Effector memory CD4-positive, alpha-beta T cell (primary cell): ENCODE measurements around the gene ETV1.

Source experiments
- DNase-seq, 3 donors: peaks; one replicate each; pipeline ENCODE4 v3.0.0-alpha.2; 2020
- H3K27ac ChIP-seq: 2 replicates; pipeline ENCODE4 v1.7.0; 2013; ENCODE audit warnings: mild to moderate bottlenecking, low read length, moderate library complexity; ENCODE audit not compliant: insufficient read depth, poor library complexity, severe bottlenecking
- H3K27me3 ChIP-seq: replicated peaks from 2 replicates; pipeline ENCODE4 v1.7.0; 2013; ENCODE audit warnings: mild to moderate bottlenecking, low read length; ENCODE audit not compliant: insufficient read depth, control insufficient read depth, poor library complexity, severe bottlenecking
- H3K36me3 ChIP-seq: 2 replicates; pipeline ENCODE4 v1.7.0; 2013; ENCODE audit warnings: mild to moderate bottlenecking, low read length, moderate library complexity; ENCODE audit not compliant: control insufficient read depth, insufficient read depth
- H3K4me1 ChIP-seq: 2 replicates; pipeline ENCODE4 v1.7.0; 2013; ENCODE audit warnings: low read length, mild to moderate bottlenecking; ENCODE audit not compliant: control insufficient read depth, insufficient read depth, poor library complexity, severe bottlenecking
- H3K4me3 ChIP-seq: 2 replicates; pipeline ENCODE4 v1.7.0; 2013; ENCODE audit warnings: low read length, low read depth, mild to moderate bottlenecking; ENCODE audit not compliant: insufficient read depth, poor library complexity, severe bottlenecking
- H3K9me3 ChIP-seq: 2 replicates; pipeline ENCODE4 v1.7.0; 2013; ENCODE audit warnings: mild to moderate bottlenecking, low read length, moderate library complexity; ENCODE audit not compliant: control insufficient read depth
- total RNA-seq, 3 donors: gene quantifications; one replicate each; lab custom pipeline; 2026; lab: John Stamatoyannopoulos, UW

Gene ETV1
- 0 to 1.3 (median 0.77) reads per million in 3 donors for total RNA-seq

DNA sequence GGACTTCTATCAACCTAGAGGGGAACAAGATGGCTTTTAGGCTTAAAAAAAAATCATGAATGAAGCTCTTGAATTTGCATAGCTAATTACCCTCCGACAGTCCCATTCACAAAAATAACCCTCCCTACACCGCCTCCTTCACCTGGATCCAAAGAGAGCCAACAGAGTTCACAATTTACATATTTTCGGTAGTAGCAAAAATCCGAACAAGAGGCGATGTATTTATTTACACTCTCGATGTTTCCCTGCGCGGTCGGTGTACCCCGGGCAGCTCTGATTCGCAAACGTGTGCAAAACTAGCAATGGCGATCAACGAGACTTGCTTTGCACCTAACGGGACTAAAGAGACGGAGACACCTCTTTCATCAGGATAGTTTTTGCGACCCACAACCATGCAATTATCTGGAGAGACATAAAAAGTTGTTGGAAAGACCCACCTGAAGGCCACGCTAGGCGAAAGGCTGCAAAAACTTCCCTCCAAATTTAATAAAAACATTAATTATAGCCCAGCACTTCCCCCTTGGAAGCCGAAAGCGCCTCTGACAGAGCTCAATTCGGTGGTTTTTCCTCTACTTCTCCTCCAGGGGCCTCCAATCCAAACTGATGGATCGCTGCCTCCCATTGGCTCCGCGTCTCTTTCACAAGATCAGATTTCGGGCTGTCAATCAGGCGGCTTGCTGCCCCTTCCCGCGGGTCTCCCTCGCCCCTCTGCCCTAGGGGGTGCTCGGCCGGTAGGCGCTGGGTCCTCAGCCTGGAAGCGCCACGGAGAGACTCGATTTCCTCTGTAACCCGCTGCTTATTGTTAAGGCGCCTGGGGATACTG, at the start of gene ETV1:
Gene ETV1 (minus strand): TSS at position 541 of the 823 bp plus-strand sequence. CDS start 614 bp downstream, outside the sequence.
- Histone ChIP-seq H3K27me3 (peaks cover 21% of the 10 kb centered on the region), H3K4me1 (peaks cover 3% of the 10 kb centered on the region), H3K27ac (peak within 1 kb of the TSS; percentile 9), H3K36me3 (no peaks in the 10 kb centered on the region), H3K4me3 (peak within 1 kb of the TSS; percentile 66), H3K9me3 (no peaks in the 10 kb centered on the region)
- DNase-seq: no peak

- no peaks in the 10 kb centered on the region for H3K36me3 ChIP-seq
- no peaks in the 10 kb centered on the region for H3K9me3 ChIP-seq
- no peak for DNase-seq
- no peak overlapping the region for H3K27ac ChIP-seq
- no peaks in the 10 kb centered on the region for H3K4me1 ChIP-seq
- no peaks in the 10 kb centered on the region for H3K27me3 ChIP-seq
- H3K4me3 ChIP-seq: no peak overlapping the region
These were observed 34.9 kb upstream of the ETV1 start for GRCh38 chr7:14024406-14024805.

DNA sequence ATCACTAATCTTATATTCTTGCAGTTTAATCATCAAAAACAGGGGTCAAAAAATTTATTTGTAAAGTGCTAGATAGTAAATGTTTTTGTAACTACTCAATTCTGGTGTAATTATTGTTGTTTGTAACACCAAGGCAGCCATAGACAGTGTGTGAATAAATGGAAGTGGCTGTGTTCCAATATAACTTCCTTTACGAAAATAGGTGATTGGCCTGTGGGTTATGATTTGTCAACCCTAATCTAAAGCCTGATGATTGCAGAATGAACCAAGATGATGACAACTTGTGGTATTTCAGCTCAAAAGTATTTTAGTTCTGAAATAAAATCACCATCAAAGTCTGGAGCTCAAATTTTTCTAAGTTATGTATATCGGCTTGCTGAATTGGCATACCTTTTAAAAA, 34.4 kb upstream of the ETV1 start:
- Histone ChIP-seq H3K4me3 (no peak overlapping the region), H3K4me1 (no peaks in the 10 kb centered on the region), H3K9me3 (no peaks in the 10 kb centered on the region), H3K36me3 (no peaks in the 10 kb centered on the region), H3K27me3 (no peaks in the 10 kb centered on the region), H3K27ac (no peak overlapping the region)
- no peak for DNase-seq

DNA sequence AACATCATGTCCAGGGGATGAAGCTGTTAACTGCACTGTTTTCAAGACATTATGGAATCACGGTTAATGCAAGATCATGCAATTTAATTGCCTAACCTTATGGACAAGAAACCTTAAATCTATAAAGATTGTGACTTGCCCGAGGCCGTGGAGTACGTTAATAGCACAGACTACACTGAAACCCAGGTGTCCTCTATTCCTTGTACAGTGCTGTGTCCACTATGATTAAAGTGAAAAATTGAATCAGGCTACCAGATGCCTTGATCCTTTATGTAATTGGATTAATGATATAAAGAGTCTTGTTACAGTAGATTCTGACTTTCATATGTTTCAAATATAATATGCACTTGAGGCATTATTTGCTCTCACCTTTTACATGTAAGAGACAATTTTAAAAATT, 33.9 kb upstream of the ETV1 start:
- no peak overlapping the region for H3K27ac ChIP-seq
- no peaks in the 10 kb centered on the region for H3K4me1 ChIP-seq
- DNase-seq: no peak
- H3K36me3 ChIP-seq: no peaks in the 10 kb centered on the region
- no peaks in the 10 kb centered on the region for H3K27me3 ChIP-seq
- H3K9me3 ChIP-seq: no peaks in the 10 kb centered on the region
- H3K4me3 ChIP-seq: no peak overlapping the region

DNA sequence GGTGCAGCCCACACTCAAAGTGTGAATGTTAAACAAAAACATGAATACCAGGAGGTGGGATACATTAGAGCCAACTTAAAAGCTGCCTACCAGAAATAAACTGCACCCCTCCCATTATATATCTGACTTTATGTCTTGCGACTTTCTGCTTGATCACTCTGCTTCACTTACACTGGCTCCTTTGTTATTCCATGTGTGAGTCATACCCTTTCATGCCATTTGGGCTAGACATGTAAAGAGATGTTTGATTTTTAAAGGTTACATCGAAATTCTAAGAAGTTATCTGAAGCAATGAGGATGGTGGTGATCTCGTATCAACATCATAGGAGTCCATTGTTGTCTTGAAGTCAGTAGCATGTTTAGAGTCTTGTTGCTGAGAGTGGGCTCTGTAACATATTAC, 31.6 kb upstream of the ETV1 start:
- Histone ChIP-seq H3K9me3 (no peaks in the 10 kb centered on the region), H3K36me3 (no peaks in the 10 kb centered on the region), H3K4me1 (no peaks in the 10 kb centered on the region), H3K4me3 (no peak overlapping the region), H3K27me3 (no peaks in the 10 kb centered on the region), H3K27ac (no peak overlapping the region)
- DNase-seq: no peak

GRCh38 chr7:14020339-14020900, 31.0 kb upstream of the ETV1 start:
- no peak overlapping the region for H3K27ac ChIP-seq
- no peaks in the 10 kb centered on the region for H3K27me3 ChIP-seq
- no peaks in the 10 kb centered on the region for H3K9me3 ChIP-seq
- DNase-seq: no peak
- no peaks in the 10 kb centered on the region for H3K36me3 ChIP-seq
- no peaks in the 10 kb centered on the region for H3K4me1 ChIP-seq
- H3K4me3 ChIP-seq: no peak overlapping the region

DNA sequence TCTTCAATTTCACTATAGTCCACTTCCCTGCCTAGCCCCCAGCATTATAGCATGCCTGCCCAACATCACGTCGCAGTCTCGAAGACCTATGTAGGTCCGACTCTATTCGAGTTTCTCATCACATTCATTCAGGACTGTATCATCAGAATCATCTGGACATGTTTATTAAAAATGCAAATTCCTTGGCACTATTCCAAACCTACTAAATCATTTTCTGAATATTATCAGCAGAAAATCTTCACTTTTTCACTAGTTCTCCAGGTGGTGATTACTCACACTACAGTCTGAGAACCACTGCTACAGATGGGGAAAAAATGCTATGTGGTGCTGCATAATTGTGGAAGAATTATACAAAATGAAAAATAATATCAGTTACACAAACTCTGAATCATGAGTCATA, 29.3 kb upstream of the ETV1 start:
- H3K9me3 ChIP-seq: no peaks in the 10 kb centered on the region
- H3K4me3 ChIP-seq: no peak overlapping the region
- no peaks in the 10 kb centered on the region for H3K4me1 ChIP-seq

DNA sequence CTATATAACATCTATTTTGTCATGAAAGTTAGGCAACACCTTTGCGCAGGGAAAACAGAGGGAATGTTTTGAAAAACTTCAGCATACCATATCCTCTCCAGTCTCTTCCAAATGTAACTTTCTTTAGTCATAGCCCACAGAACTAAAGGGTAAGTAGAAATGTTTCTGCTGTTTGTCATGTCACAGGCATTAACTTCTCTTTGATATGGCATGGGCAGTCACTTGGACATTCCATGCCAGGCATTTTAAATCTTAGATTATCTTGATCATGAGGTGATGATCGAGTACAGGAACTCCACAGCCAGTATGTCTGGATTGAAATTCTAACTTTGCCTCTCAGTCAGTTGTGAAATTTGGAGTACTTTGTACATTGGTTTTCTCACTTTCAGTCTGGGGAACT, 27.5 kb upstream of the ETV1 start:
- no peaks in the 10 kb centered on the region for H3K27me3 ChIP-seq
- DNase-seq: no peak
- H3K4me1 ChIP-seq: no peaks in the 10 kb centered on the region
- H3K36me3 ChIP-seq: no peaks in the 10 kb centered on the region
- H3K4me3 ChIP-seq: no peak overlapping the region
- no peaks in the 10 kb centered on the region for H3K9me3 ChIP-seq
- H3K27ac ChIP-seq: no peak overlapping the region

More for the DNA sequence above, 29.3 kb upstream of the ETV1 start:
- H3K27me3 ChIP-seq: no peaks in the 10 kb centered on the region
- no peaks in the 10 kb centered on the region for H3K36me3 ChIP-seq
- DNase-seq: no peak
- H3K27ac ChIP-seq: no peak overlapping the region

DNA sequence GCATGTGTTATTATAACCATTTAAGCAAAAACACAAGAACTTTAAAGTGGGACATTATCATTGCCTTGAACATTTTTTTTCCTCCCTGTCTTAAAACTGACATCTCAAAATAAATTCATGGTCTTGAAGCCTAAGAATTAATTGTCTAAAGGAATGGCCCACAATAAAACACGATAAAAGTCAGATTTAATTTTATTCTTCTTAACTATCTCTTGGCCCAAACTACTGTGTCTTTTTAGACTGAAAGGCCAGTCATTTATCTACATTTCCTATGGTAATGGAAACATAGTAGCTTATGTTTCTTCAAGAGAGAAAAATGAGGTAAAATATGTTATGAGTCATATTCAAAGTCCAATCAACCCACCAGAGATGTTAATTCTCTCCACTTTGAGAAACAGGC, 24.4 kb upstream of the ETV1 start:
- DNase-seq: no peak
- Histone ChIP-seq H3K36me3 (no peaks in the 10 kb centered on the region), H3K27me3 (no peaks in the 10 kb centered on the region), H3K9me3 (no peaks in the 10 kb centered on the region), H3K4me1 (no peaks in the 10 kb centered on the region), H3K4me3 (no peak overlapping the region), H3K27ac (no peak overlapping the region)
